Endothelial cell of umbilical vein (primary cell): ENCODE results near the gene SP3. TPM values are rescaled to one million over a fixed set of nuclear protein-coding genes. Genes with fewer than 3 reads are reported as not detected.

Source experiments
- BruUV-seq: library from RNA; stranded (reverse); fragments of 400-500 nt; replicated peaks from 2 replicates; lab custom pipeline; 2021; lab: Mats Ljungman, UMichigan
- CTCF ChIA-PET: fragments of 300-600, 350-600 bp; sonication (Branson Sonifier 250); formaldehyde crosslinking; loops from one replicate; lab custom pipeline; 2021; ENCODE audit warnings: antibody characterized with exemption, inconsistent platforms; lab: Charles Lee
- POLR2A ChIA-PET: fragments of 300-600, 350-600 bp; sonication (Branson Sonifier 250); formaldehyde crosslinking; loops from one replicate; lab custom pipeline; 2021; ENCODE audit warnings: antibody characterized with exemption, inconsistent platforms; lab: Charles Lee
- DNase-seq: peaks from one replicate; pipeline ENCODE4 v3.0.0-alpha.2; 2011; ENCODE audit warnings: low read depth, low spot score
- FAIRE-seq: peaks from 2 replicates; lab custom pipeline; 2011; peaks lifted over from hg19 to GRCh38; lab: Jason Lieb, UNC
- H2AFZ ChIP-seq: 2 replicates; pipeline ENCODE4 v1.6.0; 2012; ENCODE audit warnings: low read depth, low read length, control low read depth, inconsistent platforms
- H3K27ac ChIP-seq: 2 replicates; pipeline ENCODE4 v1.5.1; 2011; ENCODE audit warnings: low read depth, mild to moderate bottlenecking, control low read depth, low read length, moderate library complexity; ENCODE audit not compliant: insufficient read depth
- H3K27me3 ChIP-seq, 2 experiments: 2 replicates each; pipeline versions ENCODE4 v1.6.0 to v1.6.1; 2011; ENCODE audit warnings: low read length in 2 of 2, mixed read lengths in 1 of 2; ENCODE audit not compliant: control insufficient read depth in 2 of 2, insufficient read depth in 2 of 2
- H3K36me3 ChIP-seq, 2 experiments: 2 replicates in 1 of 2; 3 replicates in 1 of 2; pipeline ENCODE4 v1.5.1; 2011; ENCODE audit warnings: low read length in 2 of 2, mild to moderate bottlenecking in 1 of 2, moderate library complexity in 1 of 2; ENCODE audit not compliant: control insufficient read depth in 2 of 2, insufficient read depth in 2 of 2; ENCODE audit errors: extremely low read depth in 1 of 2
- H3K4me1 ChIP-seq: 3 replicates; pipeline ENCODE4 v1.5.1; 2011; ENCODE audit warnings: mild to moderate bottlenecking, low read length; ENCODE audit not compliant: control insufficient read depth, insufficient read depth; ENCODE audit errors: extremely low read depth
- H3K4me2 ChIP-seq: 2 replicates; pipeline ENCODE4 v1.6.1; 2011; ENCODE audit warnings: low read length, control low read depth, mixed read lengths; ENCODE audit not compliant: insufficient read depth
- H3K4me3 ChIP-seq, 3 experiments: fragments of 200-600 bp in 1 of 3; sonication (generic), shearing (Covaris generic) in 1 of 3; replicated peaks in 1 of 3; 2 replicates each; pipeline ENCODE4 v1.5.1; 2011 to 2016; ENCODE audit warnings: control low read depth in 3 of 3, low read length in 3 of 3, mild to moderate bottlenecking in 2 of 3, inconsistent platforms in 1 of 3, low read depth in 1 of 3, moderate library complexity in 1 of 3; ENCODE audit not compliant: insufficient read depth in 1 of 3
- H3K79me2 ChIP-seq: 2 replicates; pipeline ENCODE4 v1.6.0; 2012; ENCODE audit warnings: low read length, inconsistent platforms; ENCODE audit not compliant: control insufficient read depth, insufficient read depth
- H3K9ac ChIP-seq: replicated peaks from 2 replicates; pipeline ENCODE3; 2011; ENCODE audit warnings: low read length, control low read depth; ENCODE audit not compliant: insufficient read depth; ENCODE audit errors: extremely low read depth
- H3K9me1 ChIP-seq: replicated peaks from 3 replicates; pipeline ENCODE4 v1.6.0; 2011; ENCODE audit warnings: mild to moderate bottlenecking, low read length; ENCODE audit not compliant: control insufficient read depth, insufficient read depth; ENCODE audit errors: extremely low read depth
- H3K9me3 ChIP-seq: replicated peaks from 2 replicates; pipeline ENCODE4 v1.5.1; 2012; ENCODE audit warnings: low read length, inconsistent platforms; ENCODE audit not compliant: control insufficient read depth, insufficient read depth
- H4K20me1 ChIP-seq: replicated peaks from 2 replicates; pipeline ENCODE3; 2011; ENCODE audit warnings: mild to moderate bottlenecking, low read length; ENCODE audit not compliant: control insufficient read depth, insufficient read depth; ENCODE audit errors: extremely low read depth
- CTCF ChIP-seq, 2 donors: IDR thresholded peaks; 1 replicate in 1 of 2; 2 replicates in 1 of 2; pipeline ENCODE4 v1.5.1; 2011; ENCODE audit warnings: low read length in 2 of 2, mild to moderate bottlenecking in 2 of 2, moderate library complexity in 2 of 2, control low read depth in 1 of 2, inconsistent platforms in 1 of 2, low read depth in 1 of 2; ENCODE audit not compliant: insufficient read depth in 1 of 2; ENCODE audit errors: extremely low read depth in 1 of 2
- EZH2 ChIP-seq: IDR thresholded peaks from 2 replicates; pipeline ENCODE4 v1.6.1; 2012; ENCODE audit warnings: borderline replicate concordance, low read depth, mild to moderate bottlenecking, moderate library complexity, low read length, inconsistent platforms; ENCODE audit not compliant: severe bottlenecking
- FOS ChIP-seq: IDR thresholded peaks from 2 replicates; pipeline ENCODE4 v1.6.1; 2011; ENCODE audit warnings: mild to moderate bottlenecking, low read length, moderate library complexity, borderline replicate concordance; ENCODE audit not compliant: insufficient read depth
- GATA2 ChIP-seq: IDR thresholded peaks from 2 replicates; pipeline ENCODE4 v1.7.0; 2011; ENCODE audit warnings: low read depth, mild to moderate bottlenecking, moderate library complexity, mixed read lengths, low read length; ENCODE audit not compliant: insufficient read length, insufficient read depth
- JUN ChIP-seq: IDR thresholded peaks from 2 replicates; pipeline ENCODE4 v1.6.1; 2011; ENCODE audit warnings: borderline replicate concordance, low read depth; ENCODE audit not compliant: insufficient read length, insufficient read depth
- MAX ChIP-seq: IDR thresholded peaks from 2 replicates; pipeline ENCODE4 v1.6.1; 2011; ENCODE audit not compliant: insufficient read depth, insufficient read length
- MYC ChIP-seq: IDR thresholded peaks from one replicate; pipeline ENCODE4 v1.6.1; 2011; ENCODE audit warnings: mild to moderate bottlenecking, low read depth, low read length
- POLR2A ChIP-seq: IDR thresholded peaks from 2 replicates; pipeline ENCODE4 v1.6.1; 2012; ENCODE audit warnings: low read depth, mild to moderate bottlenecking, control low read depth, low read length
- POLR2AphosphoS5 ChIP-seq: IDR thresholded peaks from 2 replicates; pipeline ENCODE4 v1.6.1; 2012; ENCODE audit warnings: low read depth, mild to moderate bottlenecking, control low read depth, low read length, moderate library complexity; ENCODE audit not compliant: insufficient read depth
- dilution Hi-C: fragments of 300-500 bp; cut with MboI; formaldehyde crosslinking; loops from one replicate; pipeline ENCODE4 v1.15.0; 2019; ENCODE audit warnings: low sequenced_read_pairs; ENCODE audit not compliant: extremely low pct_ligation_motif_present
- intact Hi-C: fragments of 100-400 bp; cut with micrococcal nuclease; formaldehyde crosslinking; loops from one replicate; pipeline ENCODE4 v1.10.0; 2022
- polyA plus RNA-seq, 4 experiments: library from polyadenylated mRNA; depleted of rRNA in 3 of 4; stranded (reverse) in 3 of 4; unstranded in 1 of 4; fragments of >200 nt; gene quantifications; 2 replicates each; pipeline versions ENCODE4 v1.2.1 to v1.2.3, GENCODE V29; 2011 to 2012; ENCODE audit warnings: missing spikeins in 1 of 4
- total RNA-seq: library from RNA; stranded (reverse); gene quantifications from 2 replicates; pipeline ENCODE4 v1.2.3, GENCODE V29; 2021

Gene SP3
- total and polyA plus RNA-seq, 2 donors (not counting 3 experiments of a cell fraction or from before 2014, with no cell fraction given): 23.9 to 59.0 TPM

GRCh38 chr2:173940208-173941020 is 24.8 kb downstream of the SP3 start:
- Histone ChIP-seq H3K4me3 (no peak overlapping the region), H3K4me1 (peaks cover 28% of the 10 kb centered on the region), H3K4me2 (no peak overlapping the region), H3K27ac (no peak overlapping the region), H4K20me1 (peaks cover 21% of the 10 kb centered on the region), H3K79me2 (peaks cover 98% of the 10 kb centered on the region), H3K27me3 (no peaks in the 10 kb centered on the region), H3K9me3 (no peaks in the 10 kb centered on the region), H2AFZ (no peak overlapping the region), H3K36me3 (no peaks in the 10 kb centered on the region), H3K9me1 (no peaks in the 10 kb centered on the region), H3K9ac (no peak overlapping the region)
- no peak for TF ChIP-seq GATA2
- no peak for TF ChIP-seq POLR2A
- TF ChIP-seq MYC: no peak
- no peak for TF ChIP-seq EZH2
- no peak for TF ChIP-seq MAX
- BruUV-seq: no TSS peak
- CTCF ChIA-PET: no interaction called here
- DNase-seq: no peak
- intact Hi-C loops: no loop called here
- dilution Hi-C loops: no loop called here
- no peak for FAIRE-seq
- POLR2A ChIA-PET: no interaction called here

GRCh38 chr2:173938700-173939384 is 26.3 kb downstream of the SP3 start:
- CTCF ChIA-PET: no interaction called here
- Histone ChIP-seq H4K20me1 (peaks cover 29% of the 10 kb centered on the region), H3K36me3 (no peaks in the 10 kb centered on the region)

More at GRCh38 chr2:173938700-173939384, 26.3 kb downstream of the SP3 start:
- TF ChIP-seq JUN: no peak
- no peak for TF ChIP-seq GATA2
- TF ChIP-seq CTCF (IDR thresholded peaks at IDR 0.05; ENCODE audit: extremely low read depth in 1 of 2, insufficient read depth in 1 of 2, low read depth in 1 of 2, low read length in 2 of 2): no peak
- TF ChIP-seq EZH2: no peak
- no peak for TF ChIP-seq POLR2AphosphoS5
- no peak for TF ChIP-seq MAX
- TF ChIP-seq FOS: no peak
- no peak for TF ChIP-seq MYC
- no peak for TF ChIP-seq POLR2A
- POLR2A ChIA-PET: no interaction called here
- no peaks in the 10 kb centered on the region for H3K9me3 ChIP-seq
- H3K4me3 ChIP-seq: no peak overlapping the region
- FAIRE-seq (no peak), DNase-seq (no peak)
- intact Hi-C loops: no loop called here
- no peak overlapping the region for H2AFZ ChIP-seq
- BruUV-seq: no TSS peak
- H3K27me3 ChIP-seq: no peaks in the 10 kb centered on the region
- dilution Hi-C loops: no loop called here
- no peak overlapping the region for H3K27ac ChIP-seq
- no peak overlapping the region for H3K4me2 ChIP-seq
- H3K9me1 ChIP-seq: no peaks in the 10 kb centered on the region
- peaks cover 99% of the 10 kb centered on the region for H3K79me2 ChIP-seq
- H3K4me1 ChIP-seq: peaks cover 27% of the 10 kb centered on the region
- no peak overlapping the region for H3K9ac ChIP-seq
